ENCODE results near the gene SPTBN1. TPM values are rescaled to one million over a fixed set of nuclear protein-coding genes. Genes with fewer than 3 reads are reported as not detected.
A peak's percentile ranks its signal among the peaks of the same experiment; 100 is the strongest.

The SPTBN1 gene
- total RNA-seq, 1 donor from 2014 or later: 214 TPM

- TF ChIP-seq CTCF (conservative IDR thresholded peaks at IDR 0.05): no peak
- Mint-ChIP-seq H3K4me1 (ENCODE audit: unreplicated experiment) (peaks cover 35% of the 10 kb centered on the region), H3K27me3 (no peaks in the 10 kb centered on the region), H3K36me3 (peaks cover 33% of the 10 kb centered on the region), H3K27ac (no peak overlapping the region), H3K9me3 (no peaks in the 10 kb centered on the region), H3K4me3 (no peak overlapping the region)
- DNase-seq (ENCODE audit: extremely low spot score, unreplicated experiment): no peak
These were observed 137.9 kb downstream of the SPTBN1 start for GRCh38 chr2:54594048-54594447.

GRCh38 chr2:54595161-54595803 is 139.2 kb downstream of the SPTBN1 start:
- H3K4me1 Mint-ChIP-seq (ENCODE audit: unreplicated experiment): peaks cover 42% of the 10 kb centered on the region
- no peak for DNase-seq (ENCODE audit: extremely low spot score, unreplicated experiment)
- TF ChIP-seq CTCF (conservative IDR thresholded peaks at IDR 0.05): no peak
- no peaks in the 10 kb centered on the region for H3K27me3 Mint-ChIP-seq
- no peaks in the 10 kb centered on the region for H3K9me3 Mint-ChIP-seq
- H3K4me3 Mint-ChIP-seq: no peak overlapping the region
- H3K36me3 Mint-ChIP-seq: peaks cover 46% of the 10 kb centered on the region
- H3K27ac Mint-ChIP-seq: peak overlapping the region; percentile 21

GRCh38 chr2:54595999-54596902 is 140.1 kb downstream of the SPTBN1 start:
- no peak overlapping the region for H3K4me3 Mint-ChIP-seq

GRCh38 chr2:54597153-54597848 is 141.2 kb downstream of the SPTBN1 start:
- DNase-seq (ENCODE audit: extremely low spot score, unreplicated experiment): no peak
- H3K27ac Mint-ChIP-seq: peak overlapping the region; percentile 30

More at GRCh38 chr2:54595999-54596902, 140.1 kb downstream of the SPTBN1 start:
- peak overlapping the region; percentile 21 for H3K27ac Mint-ChIP-seq
- H3K36me3 Mint-ChIP-seq: peaks cover 47% of the 10 kb centered on the region
- TF ChIP-seq CTCF (conservative IDR thresholded peaks at IDR 0.05): no peak
- no peaks in the 10 kb centered on the region for H3K27me3 Mint-ChIP-seq
- no peaks in the 10 kb centered on the region for H3K9me3 Mint-ChIP-seq
- H3K4me1 Mint-ChIP-seq (ENCODE audit: unreplicated experiment): peaks cover 36% of the 10 kb centered on the region
- DNase-seq (ENCODE audit: extremely low spot score, unreplicated experiment): no peak

More at GRCh38 chr2:54597153-54597848, 141.2 kb downstream of the SPTBN1 start:
- Mint-ChIP-seq H3K36me3 (peaks cover 47% of the 10 kb centered on the region), H3K27me3 (no peaks in the 10 kb centered on the region), H3K9me3 (no peaks in the 10 kb centered on the region), H3K4me3 (no peak overlapping the region), H3K4me1 (ENCODE audit: unreplicated experiment) (peaks cover 45% of the 10 kb centered on the region)
- no peak for TF ChIP-seq CTCF (conservative IDR thresholded peaks at IDR 0.05)

Data from type B pancreatic cell (in vitro differentiated cells).